ENCODE measurements around the gene BRD9.
"Not testable (repeated sequence)": the region's sequence is repeated elsewhere in the genome, so short reads cannot be mapped to it uniquely, and the experiment has no call there.

The BRD9 gene

DNA sequence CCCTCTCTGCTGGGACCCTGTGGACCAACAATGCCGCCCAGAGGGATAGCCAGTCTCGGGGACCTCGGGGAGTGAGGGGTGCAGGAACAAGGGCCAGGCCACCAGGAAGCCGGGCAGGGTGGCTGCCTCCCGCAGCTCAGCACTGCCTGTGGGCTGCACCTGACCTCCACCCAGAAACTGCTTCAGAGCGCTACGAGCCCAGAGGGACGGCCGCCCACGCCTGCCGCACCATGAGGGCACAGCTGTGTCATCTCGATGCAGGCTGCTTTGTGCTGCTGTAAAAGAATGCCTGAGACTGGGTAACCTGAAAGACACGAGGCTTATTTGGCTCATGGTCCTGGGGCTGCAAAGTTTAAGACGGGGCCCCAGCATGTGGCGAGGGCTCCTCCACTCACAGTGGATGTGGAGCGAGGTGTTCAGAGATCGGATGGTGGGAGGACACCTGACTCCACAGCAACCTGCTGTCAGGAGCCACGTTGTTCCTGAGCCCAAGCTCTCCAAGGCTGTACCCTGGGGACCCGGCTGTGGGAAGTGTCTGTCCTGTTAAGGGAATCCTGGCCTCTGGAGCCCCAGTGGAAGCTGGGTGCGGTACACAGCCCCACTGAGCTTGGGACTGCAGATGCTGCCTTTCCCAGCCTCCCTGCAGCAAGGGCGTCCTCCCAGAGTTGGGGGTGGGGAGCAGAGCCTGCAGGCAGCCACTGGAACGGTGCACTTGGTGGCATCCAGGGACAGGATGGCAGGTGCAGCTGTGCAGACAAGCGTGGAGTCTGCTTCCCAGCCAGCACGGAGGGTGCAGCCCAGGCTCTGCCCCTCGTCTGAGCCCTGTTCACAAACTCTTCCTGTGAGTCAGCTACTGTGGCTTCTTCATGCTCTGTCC, 30.0 kb downstream of the BRD9 start:
- no peak for DNase-seq (ENCODE audit: low read depth, low spot score)
- H3K27ac ChIP-seq, result no peak overlapping the region

DNA sequence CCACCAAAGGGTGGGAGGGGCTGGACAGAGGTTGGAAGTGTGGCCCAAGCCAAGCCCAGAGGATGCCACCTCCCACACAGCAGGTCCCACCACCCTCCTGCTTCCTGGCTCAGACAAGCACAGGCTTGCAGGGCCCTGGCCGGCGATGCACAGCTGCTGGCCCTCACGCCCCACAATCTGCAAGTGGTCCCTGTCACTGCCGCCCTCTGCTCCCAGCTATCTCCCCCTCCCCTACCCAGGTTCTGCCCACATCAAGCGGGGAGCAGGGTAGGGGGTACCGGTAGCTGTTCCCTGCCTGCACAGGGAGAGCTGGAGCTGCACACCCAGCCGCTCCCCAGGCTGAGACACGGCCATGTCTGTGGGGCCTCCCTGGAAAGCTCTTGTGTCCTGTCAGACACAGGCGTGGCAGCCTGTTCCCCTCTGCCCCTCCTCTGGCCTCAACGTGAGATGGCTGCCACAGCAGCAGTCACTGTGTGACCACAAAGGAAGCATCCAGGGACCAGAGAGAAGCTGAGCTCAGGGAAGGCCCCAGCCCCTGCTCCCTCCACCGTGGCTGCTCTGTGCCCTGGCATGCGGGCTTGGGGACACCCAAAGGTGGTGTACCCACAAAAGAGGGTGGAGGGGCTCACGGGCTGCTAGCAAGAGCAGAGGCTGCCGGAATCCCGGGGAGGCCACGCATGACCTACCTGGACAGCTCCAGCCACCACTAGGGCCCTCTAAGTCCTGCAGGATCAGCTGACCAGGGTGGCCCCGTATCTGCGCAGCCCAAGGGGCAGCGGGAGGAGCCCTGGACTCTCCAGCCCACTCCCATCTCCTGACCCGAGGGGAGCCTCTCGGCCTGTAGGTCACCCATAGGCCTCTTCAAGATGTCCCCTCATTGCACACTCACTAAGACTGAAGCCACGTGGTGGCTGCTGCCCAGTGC, 30.9 kb downstream of the BRD9 start:
- no peak for DNase-seq (ENCODE audit: low read depth, low spot score)
- no peak overlapping the region for H3K27ac ChIP-seq

DNA sequence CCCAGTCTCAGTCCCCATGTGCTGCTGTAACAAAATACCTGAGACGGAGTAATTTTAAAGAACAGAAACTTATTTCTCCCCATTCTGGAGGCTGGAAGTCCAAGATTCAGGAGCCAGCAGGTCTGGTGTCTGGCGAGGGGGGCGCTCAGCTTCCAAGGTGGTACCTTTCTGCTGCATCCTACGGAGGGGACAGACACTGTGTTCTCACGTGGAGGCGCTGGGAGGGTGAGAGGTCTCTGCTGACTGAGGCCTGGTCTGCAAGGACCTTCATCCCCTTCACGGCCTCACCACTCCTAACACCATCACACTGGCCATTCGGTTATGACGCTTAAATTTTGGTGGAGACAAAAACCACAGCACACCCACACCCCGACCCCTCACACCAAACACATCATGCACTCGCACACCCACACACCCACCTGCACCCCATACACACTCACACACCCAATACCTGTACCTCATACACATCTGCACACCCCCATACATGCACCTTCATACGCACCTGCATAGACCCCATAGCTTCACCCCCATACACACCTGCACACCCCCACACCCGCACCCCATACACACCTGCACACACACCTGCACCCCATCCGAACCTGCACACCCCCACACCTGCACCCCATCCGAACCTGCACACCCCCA, 32.0 kb downstream of the BRD9 start:
- DNase-seq (ENCODE audit: low read depth, low spot score), result no peak
- no peak overlapping the region for H3K27ac ChIP-seq

DNA sequence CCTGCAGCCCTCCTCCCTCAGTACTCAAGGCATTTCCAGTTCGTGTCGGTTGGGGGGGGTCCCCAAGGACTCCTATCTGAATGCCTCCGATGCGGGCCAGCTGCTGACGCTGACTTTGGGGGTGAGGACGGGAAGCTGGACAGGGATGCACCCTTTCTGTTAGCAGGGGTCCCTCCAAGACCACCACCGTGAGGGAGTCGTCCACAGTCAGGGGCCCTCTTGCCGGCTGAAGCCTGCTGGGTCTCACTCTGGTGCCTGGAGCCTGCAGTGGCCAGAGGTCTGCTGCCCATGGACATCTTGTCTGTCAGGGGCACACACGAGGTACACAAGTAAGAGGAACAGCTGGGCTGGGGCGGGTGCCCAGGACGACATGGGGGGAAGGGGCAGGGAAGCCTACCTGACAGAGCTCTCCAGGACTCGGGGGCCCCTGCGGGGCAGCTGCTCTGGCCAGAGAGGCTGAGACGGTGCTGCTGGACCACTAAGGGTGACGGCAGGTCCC, 32.8 kb downstream of the BRD9 start:
- no peak for DNase-seq (ENCODE audit: low read depth, low spot score)

DNA sequence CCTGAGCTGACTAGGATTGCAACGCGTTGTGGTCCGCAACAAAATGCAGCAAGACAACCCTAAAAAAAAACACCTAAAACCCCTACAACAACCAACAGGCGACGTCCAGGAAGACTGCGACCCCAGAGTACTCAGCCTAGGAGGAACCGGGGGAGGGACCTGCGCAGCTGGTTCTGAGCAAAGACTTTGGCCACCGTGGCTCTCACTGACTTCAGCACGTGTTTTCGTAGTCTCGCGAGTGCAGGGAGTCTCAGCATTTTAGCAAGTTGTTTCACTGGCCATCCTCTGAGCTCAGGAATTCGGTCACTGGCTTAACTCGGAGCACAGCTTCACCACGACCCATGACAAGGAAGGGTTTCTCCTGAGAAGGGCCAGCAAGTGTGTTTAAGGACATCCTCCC, 33.2 kb downstream of the BRD9 start:
- DNase-seq (ENCODE audit: low read depth, low spot score), result no peak
- no peak overlapping the region for H3K27ac ChIP-seq

More for the DNA sequence above, 32.8 kb downstream of the BRD9 start:
- H3K27ac ChIP-seq, result no peak overlapping the region

DNA sequence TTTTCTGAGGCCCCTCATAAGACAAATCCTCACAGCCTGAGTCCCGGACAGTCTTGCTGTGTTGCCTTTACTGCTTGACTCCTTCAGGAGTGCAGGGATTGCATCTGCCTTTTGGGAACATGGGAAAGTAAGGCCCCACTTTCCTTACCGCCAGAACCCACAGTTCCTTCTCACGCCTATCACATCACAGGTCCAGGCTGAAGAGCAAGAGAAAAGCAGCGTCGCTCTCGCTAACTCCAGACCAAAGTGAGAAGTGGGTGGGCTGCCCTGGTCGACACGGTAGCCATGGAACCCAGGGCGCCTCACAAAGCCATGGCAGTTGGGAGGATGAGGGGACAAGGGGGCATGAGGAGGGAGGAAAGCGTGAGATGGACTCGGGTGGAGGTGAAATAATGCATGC, 33.9 kb downstream of the BRD9 start:
- H3K27ac ChIP-seq, result no peak overlapping the region
- no peak for DNase-seq (ENCODE audit: low read depth, low spot score)

DNA sequence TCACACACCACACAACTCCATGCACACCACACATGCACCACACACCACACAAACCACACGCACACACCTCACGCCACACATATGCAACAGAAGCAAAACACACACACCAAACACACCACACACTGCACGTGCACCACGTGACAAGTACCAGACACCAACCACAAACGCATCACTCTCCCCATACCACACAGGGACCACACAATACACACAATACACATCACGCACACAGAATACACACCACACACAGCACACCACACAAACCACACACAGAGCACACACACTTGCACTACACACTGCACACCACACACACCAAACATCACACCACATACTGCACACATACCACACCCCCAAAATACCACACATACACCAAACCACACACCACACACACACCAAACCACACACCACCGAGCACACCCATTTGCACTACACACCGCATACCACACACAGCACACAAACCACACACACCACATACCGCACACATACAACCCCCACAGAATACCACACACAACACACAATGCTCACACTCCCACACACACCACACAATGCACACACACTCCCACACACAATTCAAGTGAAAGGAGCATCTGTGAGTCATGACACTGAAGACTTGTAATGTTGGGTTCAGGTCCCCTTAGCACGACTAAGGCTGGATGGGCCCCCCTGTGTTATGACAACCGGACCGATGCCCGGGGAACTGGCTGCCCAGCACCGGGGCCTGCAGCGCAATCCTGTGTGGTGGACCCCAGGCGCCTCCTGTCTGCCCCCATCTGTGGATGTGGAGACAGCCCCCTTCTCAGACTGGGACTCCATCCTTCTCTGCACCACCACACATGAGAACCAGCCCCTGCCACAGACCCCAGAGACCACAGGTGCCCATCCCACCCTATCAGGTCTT, 35.8 kb downstream of the BRD9 start:
- no peak overlapping the region for H3K27ac ChIP-seq
- DNase-seq (ENCODE audit: low read depth, low spot score), result no peak

DNA sequence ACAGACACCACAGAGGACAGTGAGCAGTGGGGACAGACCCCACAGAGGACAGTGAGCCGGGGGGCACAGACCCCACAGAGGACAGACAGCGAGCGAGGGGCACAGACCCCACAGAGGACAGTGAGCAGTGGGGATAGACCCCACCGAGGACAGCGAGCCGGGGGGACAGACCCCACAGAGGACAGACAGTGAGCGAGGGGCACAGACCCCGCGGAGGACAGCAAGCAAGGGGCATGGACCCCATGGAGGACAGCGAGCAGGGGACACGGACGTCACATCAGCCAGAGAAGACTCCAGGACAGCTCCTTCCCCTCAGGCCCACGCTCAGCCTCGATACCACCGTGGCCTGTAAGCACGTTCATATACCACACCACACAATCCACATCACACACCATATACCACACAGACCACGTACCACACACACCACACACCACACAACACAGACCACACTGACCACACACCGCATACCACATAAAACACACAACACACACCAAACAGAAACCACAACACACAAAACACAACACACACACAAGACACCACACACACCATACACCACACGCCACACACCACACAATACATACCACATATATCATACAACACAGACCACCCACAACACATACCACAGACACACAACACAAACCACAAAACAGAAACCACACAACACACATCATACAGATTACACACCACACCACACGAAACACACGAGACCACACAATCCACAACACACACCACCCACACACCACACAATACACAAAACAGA, 36.6 kb downstream of the BRD9 start:
- DNase-seq (ENCODE audit: low read depth, low spot score), result no peak
- no peak overlapping the region for H3K27ac ChIP-seq

DNA sequence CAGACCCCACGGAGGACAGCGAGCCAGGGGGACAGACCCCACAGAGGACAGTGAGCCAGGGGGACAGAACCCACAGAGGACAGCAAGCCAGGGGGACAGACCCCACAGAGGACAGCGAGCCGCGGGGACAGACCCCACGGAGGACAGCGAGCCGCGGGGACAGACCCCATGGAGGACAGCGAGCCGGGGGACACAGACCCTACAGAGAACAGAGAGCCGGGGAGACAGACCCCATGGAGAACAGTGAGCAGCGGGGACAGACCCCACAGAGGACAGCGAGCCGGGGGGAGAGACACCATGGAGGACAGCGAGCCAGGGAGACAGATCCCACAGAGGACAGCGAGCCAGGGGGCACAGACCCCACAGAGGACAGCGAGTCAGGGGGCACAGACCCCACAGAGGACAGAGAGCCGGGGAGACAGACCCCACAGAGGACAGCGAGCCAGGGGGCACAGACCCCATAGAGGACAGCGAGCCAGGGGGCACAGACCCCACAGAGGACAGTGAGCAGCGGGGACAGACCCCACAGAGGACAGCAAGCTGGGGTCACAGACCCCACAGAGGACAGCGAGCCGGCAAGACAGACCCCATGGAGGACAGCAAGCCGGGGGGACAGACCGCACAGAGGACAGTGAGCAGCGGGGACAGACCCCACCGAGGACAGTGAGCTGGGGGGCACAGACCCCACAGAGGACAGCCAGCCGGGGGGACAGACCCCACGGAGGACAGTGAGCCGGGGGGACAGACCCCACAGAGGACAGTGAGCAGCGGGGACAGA, 37.4 kb downstream of the BRD9 start:
- no peak for DNase-seq (ENCODE audit: low read depth, low spot score)
- no peak overlapping the region for H3K27ac ChIP-seq

DNA sequence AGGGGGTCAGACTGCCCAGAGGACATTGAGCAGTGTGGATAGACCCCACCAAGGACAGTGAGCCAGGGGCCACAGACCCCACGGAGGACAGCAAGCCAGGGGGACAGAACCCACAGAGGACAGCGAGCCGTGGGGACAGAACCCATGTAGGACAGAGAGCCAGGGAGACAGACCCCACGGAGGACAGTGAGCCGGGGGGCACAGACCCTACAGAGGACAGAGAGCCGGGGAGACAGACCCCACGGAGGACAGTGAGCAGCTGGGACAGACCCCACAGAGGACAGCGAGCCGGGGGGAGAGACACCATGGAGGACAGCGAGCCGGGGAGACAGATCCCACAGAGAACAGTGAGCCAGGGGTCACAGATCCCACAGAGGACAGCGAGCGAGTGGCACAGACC, 38.4 kb downstream of the BRD9 start:
- H3K27ac ChIP-seq, result no peak overlapping the region
- DNase-seq (ENCODE audit: low read depth, low spot score), result no peak

DNA sequence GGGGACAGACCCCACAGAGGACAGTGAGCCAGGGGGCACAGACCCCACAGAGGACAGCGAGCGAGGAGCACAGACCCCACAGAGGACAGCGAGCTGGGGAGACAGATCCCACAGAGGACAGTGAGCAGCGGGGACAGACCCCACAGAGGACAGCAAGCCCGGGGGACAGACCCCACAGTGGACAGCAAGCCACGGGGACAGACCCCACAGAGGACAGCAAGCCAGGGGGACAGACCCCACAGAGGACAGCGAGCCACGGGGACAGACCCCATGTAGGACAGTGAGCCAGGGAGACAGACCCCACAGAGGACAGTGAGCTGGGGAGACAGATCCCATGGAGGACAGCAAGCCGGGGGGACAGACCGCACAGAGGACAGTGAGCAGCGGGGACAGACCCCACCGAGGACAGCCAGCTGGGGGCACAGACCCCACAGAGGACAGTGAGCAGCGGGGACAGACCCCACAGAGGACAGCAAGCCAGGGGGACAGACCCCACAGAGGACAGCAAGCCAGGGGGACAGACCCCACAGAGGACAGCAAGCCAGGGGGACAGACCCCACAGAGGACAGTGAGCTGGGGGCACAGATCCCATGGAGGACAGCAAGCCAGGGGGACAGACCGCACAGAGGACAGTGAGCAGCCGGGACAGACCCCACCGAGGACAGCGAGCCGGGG, 39.0 kb downstream of the BRD9 start:
- DNase-seq (ENCODE audit: low read depth, low spot score); H3K27ac ChIP-seq: not testable (repeated sequence)

DNA sequence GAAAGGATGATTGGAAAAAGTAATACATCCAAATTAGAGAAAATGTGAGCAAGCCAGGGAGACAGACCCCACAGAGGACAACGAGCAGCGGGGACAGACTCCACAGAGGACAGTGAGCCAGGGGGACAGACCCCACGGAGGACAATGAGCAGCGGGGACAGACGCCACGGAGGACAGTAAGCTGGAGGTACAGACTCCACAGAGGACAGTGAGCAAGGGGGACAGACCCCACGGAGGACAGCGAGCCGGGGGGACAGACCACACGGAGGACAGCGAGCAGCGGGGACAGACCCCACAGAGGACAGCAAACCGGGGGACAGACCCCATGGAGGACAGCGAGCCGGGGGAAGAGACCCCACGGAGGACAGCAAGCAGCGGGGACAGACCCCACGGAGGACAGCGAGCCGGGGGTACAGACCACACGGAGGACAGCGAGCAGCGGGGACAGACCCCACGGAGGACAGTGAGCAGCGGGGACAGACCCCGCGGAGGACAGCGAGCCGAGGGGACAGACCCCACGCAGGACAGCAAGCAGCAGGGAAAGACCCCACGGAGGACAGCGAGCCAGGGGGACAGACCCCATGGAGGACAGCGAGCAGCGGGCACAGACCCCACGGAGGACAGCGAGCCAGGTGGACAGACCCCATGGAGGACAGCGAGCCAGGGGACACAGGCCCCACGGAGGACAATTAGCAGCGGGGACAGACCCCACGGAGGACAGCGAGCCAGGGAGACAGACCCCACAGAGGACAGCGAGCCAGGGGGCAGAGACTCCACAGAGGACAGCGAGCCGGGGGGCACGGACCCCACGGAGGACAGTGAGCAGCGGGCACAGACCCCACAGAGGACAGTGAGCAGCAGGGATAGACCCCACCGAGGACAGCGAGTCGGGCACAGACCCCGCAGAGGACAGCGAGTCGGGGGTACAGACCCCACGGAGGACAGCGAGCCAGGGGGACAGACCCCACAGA, 39.9 kb downstream of the BRD9 start:
- no peak overlapping the region for H3K27ac ChIP-seq
- no peak for DNase-seq (ENCODE audit: low read depth, low spot score)

DNA sequence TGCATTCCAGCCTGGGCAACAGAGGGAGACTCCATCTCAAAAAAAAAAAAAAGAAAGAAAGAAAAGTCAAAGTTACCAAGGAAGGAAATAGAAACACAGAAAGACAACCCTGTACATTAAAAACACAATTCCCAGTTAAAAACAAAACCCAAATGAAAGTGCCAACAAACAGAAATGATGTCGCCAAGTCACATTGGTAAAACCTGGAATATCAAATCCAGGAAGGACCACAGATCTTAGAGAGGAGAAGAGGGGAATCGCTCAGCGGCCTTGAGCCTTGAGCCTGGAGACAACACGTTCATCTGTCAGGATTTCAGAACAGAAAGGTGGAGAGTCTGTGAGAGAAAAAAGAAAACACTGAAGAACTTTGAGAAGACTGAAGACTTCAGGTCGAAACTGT, 40.6 kb downstream of the BRD9 start:
- no peak for DNase-seq (ENCODE audit: low read depth, low spot score)
- H3K27ac ChIP-seq, result no peak overlapping the region

DNA sequence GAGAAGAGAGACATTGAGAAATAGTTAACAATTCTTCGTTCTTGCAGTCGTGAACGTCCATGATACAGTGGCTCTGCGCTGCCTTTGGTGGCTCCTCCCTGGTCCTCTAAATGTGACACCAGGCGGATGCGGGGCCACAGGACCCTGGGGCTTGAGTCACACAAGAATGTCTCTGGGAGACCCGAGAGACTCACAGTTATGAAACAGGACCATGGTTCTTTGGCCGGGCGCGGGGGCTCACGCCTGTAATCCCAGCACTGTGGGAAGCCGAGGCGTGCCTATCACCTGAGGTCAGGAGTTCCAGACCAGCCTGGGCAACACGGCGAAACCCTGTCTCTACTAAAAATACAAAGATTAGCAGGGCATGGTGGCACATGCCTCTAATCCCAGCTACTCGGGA, 41.0 kb downstream of the BRD9 start:
- DNase-seq (ENCODE audit: low read depth, low spot score), result no peak
- no peak overlapping the region for H3K27ac ChIP-seq

DNA sequence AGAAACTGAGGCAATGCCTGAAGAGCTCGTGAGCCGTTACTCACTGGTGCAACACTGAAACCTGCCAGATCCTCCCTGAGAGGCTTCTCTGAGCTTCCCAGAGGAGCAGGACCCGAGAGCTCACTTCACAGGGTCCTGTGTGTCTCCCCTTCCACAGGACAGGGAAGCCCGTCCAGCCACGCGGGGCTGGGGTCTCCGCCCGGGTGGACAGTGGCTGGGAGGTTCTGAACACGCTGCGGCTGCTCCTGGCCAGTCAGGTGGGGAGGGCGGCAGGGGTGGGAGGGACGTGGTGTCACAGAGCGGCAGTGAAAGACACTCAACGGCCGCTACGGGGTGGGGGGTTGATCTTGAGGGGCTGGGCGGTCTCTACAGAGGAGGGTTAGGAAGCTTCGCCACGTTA, 41.5 kb downstream of the BRD9 start:
- DNase-seq (ENCODE audit: low read depth, low spot score), result no peak
- H3K27ac ChIP-seq, result no peak overlapping the region

DNA sequence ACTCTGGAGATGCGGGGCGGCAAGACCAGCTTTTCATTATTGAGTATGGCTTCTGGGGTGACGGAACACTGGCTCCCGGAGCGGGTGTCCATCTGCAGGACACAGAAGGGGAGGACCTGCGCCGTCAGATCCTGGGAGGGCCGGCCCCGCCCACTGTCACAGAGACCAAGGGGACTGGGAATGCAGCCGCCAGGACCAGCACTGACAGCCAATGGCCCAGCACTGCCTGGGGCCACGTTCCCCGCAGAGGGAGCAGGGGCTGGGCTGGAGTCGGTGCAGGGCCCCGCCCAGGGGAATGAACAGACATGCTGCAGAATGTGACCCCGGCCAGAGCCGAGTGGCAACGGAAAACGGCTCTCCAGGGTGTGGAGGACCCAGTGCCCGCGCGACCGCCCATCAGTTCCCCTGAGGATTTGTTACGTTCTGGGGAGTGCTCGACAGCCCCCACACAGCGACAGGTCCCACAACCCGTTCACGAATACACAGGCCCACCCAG, 42.0 kb downstream of the BRD9 start, which contains the start of gene ZDHHC11:
Gene ZDHHC11, minus strand, starts transcription at position 476 of the 496 bp plus-strand sequence. Its CDS starts 384 bp downstream, at position 92.
- H3K27ac ChIP-seq, result no peak within 1 kb of the TSS
- DNase-seq (ENCODE audit: low read depth, low spot score), result no peak
